ENCODE results near the gene STK24. TPM values are rescaled to one million over a fixed set of nuclear protein-coding genes. Genes with fewer than 3 reads are reported as not detected.

The STK24 gene
- total RNA-seq, 2 donors from 2014 or later, result 35.0 to 56.7 TPM

DNA sequence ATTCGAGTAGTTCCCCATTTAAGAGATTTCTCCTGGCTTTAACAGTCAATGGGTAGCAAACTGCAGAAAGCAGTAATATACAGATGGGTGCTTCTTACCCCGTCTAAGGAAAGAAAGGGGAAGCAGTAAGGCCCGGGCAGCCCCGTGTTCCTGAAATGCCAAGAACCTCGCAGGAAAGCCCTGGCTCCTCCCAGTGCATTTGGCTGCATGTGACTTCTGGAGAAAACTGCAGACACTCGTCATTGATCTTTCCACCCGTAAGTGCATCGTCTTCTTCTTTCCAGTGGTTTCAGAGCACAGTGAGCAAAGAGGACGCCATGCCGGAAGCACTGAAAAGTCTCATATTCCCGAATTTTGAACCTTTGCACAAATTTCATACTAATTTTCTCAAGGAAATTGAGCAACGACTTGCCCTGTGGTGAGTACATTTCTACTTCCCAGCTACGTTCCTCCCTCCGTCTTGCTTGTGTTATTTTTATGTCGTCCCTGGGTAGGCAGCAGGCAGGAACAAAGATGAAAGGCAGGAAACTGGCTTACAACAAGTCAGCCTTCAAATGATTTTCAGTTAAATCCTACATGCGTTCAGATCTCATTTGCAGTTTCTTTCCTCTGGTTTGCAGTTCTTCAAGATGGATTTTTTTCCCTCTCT lies 165.2 kb downstream of the STK24 start:
- no peaks in the 10 kb centered on the region for H3K27me3 ChIP-seq
- no peaks in the 10 kb centered on the region for H3K9me3 ChIP-seq
- whole genome bisulfite sequencing, 2 donors, result 56 to 76% methylated on average over 16 of the region's 16 CpGs
- intact Hi-C loops (cut with DNase I), result no loop called here
- no peak overlapping the region for H3K4me3 ChIP-seq
- DNase-seq (peak in 3 of 4 donors; percentile 10 to 65 (median 58)), ATAC-seq (no peak)
- H3K36me3 ChIP-seq (replicated peaks in 1 of 2; ENCODE audit: insufficient read depth in 1 of 2, low read depth in 2 of 2), result peaks cover 0 to 9% of the 10 kb centered on the region in 2 donors
- peak in 2 of 3 donors; percentile 19 to 37 for TF ChIP-seq POLR2A (IDR thresholded peaks at IDR 0.05)
- TF ChIP-seq, protein P1, sequence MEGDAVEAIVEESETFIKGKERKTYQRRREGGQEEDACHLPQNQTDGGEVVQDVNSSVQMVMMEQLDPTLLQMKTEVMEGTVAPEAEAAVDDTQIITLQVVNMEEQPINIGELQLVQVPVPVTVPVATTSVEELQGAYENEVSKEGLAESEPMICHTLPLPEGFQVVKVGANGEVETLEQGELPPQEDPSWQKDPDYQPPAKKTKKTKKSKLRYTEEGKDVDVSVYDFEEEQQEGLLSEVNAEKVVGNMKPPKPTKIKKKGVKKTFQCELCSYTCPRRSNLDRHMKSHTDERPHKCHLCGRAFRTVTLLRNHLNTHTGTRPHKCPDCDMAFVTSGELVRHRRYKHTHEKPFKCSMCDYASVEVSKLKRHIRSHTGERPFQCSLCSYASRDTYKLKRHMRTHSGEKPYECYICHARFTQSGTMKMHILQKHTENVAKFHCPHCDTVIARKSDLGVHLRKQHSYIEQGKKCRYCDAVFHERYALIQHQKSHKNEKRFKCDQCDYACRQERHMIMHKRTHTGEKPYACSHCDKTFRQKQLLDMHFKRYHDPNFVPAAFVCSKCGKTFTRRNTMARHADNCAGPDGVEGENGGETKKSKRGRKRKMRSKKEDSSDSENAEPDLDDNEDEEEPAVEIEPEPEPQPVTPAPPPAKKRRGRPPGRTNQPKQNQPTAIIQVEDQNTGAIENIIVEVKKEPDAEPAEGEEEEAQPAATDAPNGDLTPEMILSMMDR (IDR thresholded peaks at IDR 0.05), result no peak
- H3K4me1 ChIP-seq, result peaks cover 32% of the 10 kb centered on the region
- peak overlapping the region; percentile 19 to 50 (median 40) for H3K27ac ChIP-seq

DNA sequence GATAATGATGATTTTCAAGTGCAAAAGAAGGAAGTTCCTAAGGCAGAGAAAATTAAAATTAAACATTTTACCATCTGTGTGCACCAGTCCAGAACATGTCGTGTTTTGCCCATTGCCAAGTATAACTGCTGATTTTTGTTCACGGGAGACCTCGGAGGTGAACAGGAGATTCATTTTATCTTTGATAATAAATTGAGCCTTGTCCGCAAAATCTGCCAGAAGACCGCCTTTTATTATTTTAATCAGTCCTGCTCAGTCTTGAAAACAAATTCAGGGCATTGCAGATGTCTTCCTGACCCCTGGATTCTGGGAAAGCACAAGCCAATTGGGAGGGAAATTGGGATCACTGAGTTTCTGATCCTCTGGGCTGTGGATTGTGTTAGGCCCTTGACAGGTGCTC lies 165.9 kb downstream of the STK24 start:
- no peak for ATAC-seq
- no peak for DNase-seq
- WGBS, 2 donors, result 81 to 84% methylated on average over 5 of the region's 5 CpGs
- Histone ChIP-seq H3K4me3 (no peak overlapping the region), H3K36me3 (replicated peaks in 1 of 2; ENCODE audit: insufficient read depth in 1 of 2, low read depth in 2 of 2) (peaks cover 0 to 9% of the 10 kb centered on the region in 2 donors), H3K9me3 (no peaks in the 10 kb centered on the region), H3K4me1 (peaks cover 32% of the 10 kb centered on the region), H3K27me3 (no peaks in the 10 kb centered on the region), H3K27ac (peak overlapping the region in 3 of 4 donors; percentile 30 to 50 (median 49))
- TF ChIP-seq, protein P1 (IDR thresholded peaks at IDR 0.05), result no peak
- intact Hi-C loops (cut with DNase I), result no loop called here

DNA sequence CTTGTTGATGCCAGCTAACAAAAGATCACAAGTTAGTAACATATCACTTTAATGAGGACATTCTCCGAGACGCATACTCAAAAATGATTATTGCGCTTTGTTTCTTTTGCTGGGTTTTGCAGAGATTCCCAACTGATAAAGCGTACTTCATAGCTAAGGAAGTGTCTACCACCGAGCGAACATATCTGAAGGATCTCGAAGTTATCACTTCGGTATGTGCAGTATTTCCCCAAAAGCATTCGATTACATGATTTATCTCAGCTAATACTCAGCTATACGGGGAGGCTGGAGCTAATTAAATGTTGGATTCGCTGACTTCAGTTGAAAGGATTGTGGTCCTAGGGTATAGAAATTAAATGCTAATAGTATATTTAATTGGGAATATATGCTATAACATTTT lies 166.3 kb downstream of the STK24 start:
- Histone ChIP-seq H3K27ac (no peak overlapping the region), H3K27me3 (no peaks in the 10 kb centered on the region), H3K4me3 (no peak overlapping the region), H3K36me3 (replicated peaks in 1 of 2; ENCODE audit: insufficient read depth in 1 of 2, low read depth in 2 of 2) (peaks cover 0 to 9% of the 10 kb centered on the region in 2 donors), H3K9me3 (no peaks in the 10 kb centered on the region), H3K4me1 (peaks cover 32% of the 10 kb centered on the region)
- intact Hi-C loops (cut with DNase I), result no loop called here
- no peak for DNase-seq
- TF ChIP-seq, protein P1 (IDR thresholded peaks at IDR 0.05), result no peak
- no peak for TF ChIP-seq POLR2A (IDR thresholded peaks at IDR 0.05)
- 91 to 94% methylated on average over 11 of the region's 11 CpGs for WGBS, 2 donors
- no peak for ATAC-seq

DNA sequence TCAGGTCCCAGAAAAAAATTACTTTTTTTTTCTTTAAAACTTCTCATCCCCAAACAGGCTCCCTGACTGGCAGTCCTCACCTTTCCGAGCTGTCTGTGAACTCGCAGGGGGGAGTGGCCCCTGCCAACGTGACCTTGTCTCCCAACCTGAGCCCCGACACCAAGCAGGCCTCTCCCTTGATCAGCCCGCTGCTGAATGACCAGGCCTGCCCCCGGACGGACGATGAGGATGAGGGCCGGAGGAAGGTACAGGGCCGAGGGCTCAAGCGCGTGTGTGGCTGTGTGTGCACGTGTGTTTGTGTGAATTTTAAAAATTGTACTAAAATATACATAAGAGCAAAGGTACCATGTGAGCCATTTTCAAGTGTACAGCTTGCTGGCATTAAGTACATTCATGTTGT lies 167.6 kb downstream of the STK24 start:
- H3K36me3 ChIP-seq (replicated peaks in 1 of 2; ENCODE audit: insufficient read depth in 1 of 2, low read depth in 2 of 2), result peaks cover 0 to 9% of the 10 kb centered on the region in 2 donors
- intact Hi-C loops (cut with DNase I), result loop anchor here (10.0 kb wide), 1 partner anchor 264 kb away; the partner anchor contains the start of gene FARP1
- TF ChIP-seq POLR2A (IDR thresholded peaks at IDR 0.05), result no peak
- TF ChIP-seq, protein P1 (IDR thresholded peaks at IDR 0.05), result no peak
- ATAC-seq (no peak), DNase-seq (no peak)
- peaks cover 31% of the 10 kb centered on the region for H3K4me1 ChIP-seq
- no peak overlapping the region for H3K27ac ChIP-seq
- 92 to 94% methylated on average over 13 of the region's 13 CpGs for WGBS, 2 donors
- no peaks in the 10 kb centered on the region for H3K27me3 ChIP-seq
- no peak overlapping the region for H3K4me3 ChIP-seq
- H3K9me3 ChIP-seq, result no peaks in the 10 kb centered on the region

DNA sequence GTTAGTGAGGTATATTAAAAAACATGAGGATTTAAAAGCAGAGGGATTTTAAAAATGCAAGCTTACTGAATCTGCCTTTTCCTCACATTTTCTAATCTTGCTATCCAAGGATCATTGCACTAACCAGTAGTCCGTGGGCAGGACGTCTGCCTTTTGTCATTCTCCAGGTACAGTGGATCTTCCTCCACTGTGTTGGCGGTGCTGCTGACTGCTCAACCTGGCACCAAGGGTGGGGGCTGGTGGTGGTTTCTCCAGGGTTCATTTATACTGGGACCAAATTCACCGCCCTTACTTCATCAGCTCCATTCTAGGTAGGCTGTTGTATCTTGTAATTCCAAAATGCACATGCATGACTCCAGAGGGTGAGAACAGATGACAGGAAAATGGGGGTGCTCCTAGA lies 169.3 kb downstream of the STK24 start:
- no peak overlapping the region for H3K27ac ChIP-seq
- H3K36me3 ChIP-seq (replicated peaks in 1 of 2; ENCODE audit: insufficient read depth in 1 of 2, low read depth in 2 of 2), result peaks cover 0 to 9% of the 10 kb centered on the region in 2 donors
- no peaks in the 10 kb centered on the region for H3K27me3 ChIP-seq
- no peak overlapping the region for H3K4me3 ChIP-seq
- WGBS, 2 donors, result 93 to 94% methylated on average over 4 of the region's 4 CpGs
- DNase-seq (no peak), ATAC-seq (no peak)
- no peaks in the 10 kb centered on the region for H3K9me3 ChIP-seq
- H3K4me1 ChIP-seq, result peaks cover 30% of the 10 kb centered on the region
- intact Hi-C loops (cut with DNase I), result loop anchor here (10.0 kb wide), 1 partner anchor 263 kb away; the partner anchor contains the start of gene FARP1
- no peak for TF ChIP-seq POLR2A (IDR thresholded peaks at IDR 0.05)
- TF ChIP-seq, protein P1 (IDR thresholded peaks at IDR 0.05), result no peak
